ENCODE measurements around the gene HOMER2.

The HOMER2 gene

GRCh38 chr15:82802497-82802896 is 150.0 kb downstream of the HOMER2 start:
- TF ChIP-seq, protein P1, sequence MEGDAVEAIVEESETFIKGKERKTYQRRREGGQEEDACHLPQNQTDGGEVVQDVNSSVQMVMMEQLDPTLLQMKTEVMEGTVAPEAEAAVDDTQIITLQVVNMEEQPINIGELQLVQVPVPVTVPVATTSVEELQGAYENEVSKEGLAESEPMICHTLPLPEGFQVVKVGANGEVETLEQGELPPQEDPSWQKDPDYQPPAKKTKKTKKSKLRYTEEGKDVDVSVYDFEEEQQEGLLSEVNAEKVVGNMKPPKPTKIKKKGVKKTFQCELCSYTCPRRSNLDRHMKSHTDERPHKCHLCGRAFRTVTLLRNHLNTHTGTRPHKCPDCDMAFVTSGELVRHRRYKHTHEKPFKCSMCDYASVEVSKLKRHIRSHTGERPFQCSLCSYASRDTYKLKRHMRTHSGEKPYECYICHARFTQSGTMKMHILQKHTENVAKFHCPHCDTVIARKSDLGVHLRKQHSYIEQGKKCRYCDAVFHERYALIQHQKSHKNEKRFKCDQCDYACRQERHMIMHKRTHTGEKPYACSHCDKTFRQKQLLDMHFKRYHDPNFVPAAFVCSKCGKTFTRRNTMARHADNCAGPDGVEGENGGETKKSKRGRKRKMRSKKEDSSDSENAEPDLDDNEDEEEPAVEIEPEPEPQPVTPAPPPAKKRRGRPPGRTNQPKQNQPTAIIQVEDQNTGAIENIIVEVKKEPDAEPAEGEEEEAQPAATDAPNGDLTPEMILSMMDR (IDR thresholded peaks at IDR 0.05; ENCODE audit: insufficient read depth, missing control alignments): no peak
- FAIRE-seq (no peak), DNase-seq (ENCODE audit: insufficient read length, low spot score) (no peak)

- TF ChIP-seq, protein P1 (IDR thresholded peaks at IDR 0.05; ENCODE audit: insufficient read depth, missing control alignments): no peak
- no peak for FAIRE-seq
- no peak for DNase-seq (ENCODE audit: insufficient read length, low spot score)
Observed at GRCh38 chr15:82799183-82799841, 153.2 kb downstream of the HOMER2 start.

All from D721Med (cell line).